Measurements from ENCODE around the gene ADGRL1.

Gene ADGRL1

DNA sequence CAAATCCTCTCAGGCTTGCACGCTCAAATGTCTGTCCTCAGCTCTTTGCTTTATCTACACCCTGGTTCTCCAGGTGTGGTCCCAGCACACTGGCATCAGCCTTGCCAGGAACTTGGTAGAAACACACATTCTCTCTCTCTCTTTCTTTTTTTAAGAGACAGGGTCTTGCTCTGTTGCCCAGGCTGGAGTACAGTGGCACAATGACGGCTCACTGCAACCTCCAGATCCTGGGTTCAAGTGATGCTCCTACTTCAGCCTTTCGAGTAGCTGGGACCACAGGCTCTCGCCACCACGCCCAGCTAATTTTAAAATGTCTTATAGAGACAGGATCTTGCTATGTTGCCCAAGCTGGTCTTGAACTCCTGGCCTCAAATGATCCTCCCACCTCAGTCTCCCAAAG is 20.8 kb downstream of the ADGRL1 start:
- TF ChIP-seq ZBTB7A (IDR thresholded peaks at IDR 0.05; ENCODE audit: low read depth) (no peak), FOXM1 (IDR thresholded peaks at IDR 0.05; ENCODE audit: borderline replicate concordance, low read depth) (no peak), RAD21 (IDR thresholded peaks at IDR 0.05; ENCODE audit: low read depth) (no peak), CREB1 (IDR thresholded peaks at IDR 0.05; ENCODE audit: low read depth) (no peak), TAF1 (IDR thresholded peaks at IDR 0.05; ENCODE audit: low read depth) (no peak), YY1 (IDR thresholded peaks at IDR 0.05; ENCODE audit: low read depth) (no peak), CEBPB (IDR thresholded peaks at IDR 0.05) (no peak)
- TF ChIP-seq, protein P1, sequence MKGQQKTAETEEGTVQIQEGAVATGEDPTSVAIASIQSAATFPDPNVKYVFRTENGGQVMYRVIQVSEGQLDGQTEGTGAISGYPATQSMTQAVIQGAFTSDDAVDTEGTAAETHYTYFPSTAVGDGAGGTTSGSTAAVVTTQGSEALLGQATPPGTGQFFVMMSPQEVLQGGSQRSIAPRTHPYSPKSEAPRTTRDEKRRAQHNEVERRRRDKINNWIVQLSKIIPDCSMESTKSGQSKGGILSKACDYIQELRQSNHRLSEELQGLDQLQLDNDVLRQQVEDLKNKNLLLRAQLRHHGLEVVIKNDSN (IDR thresholded peaks at IDR 0.05): no peak
- TF ChIP-seq, protein P2, sequence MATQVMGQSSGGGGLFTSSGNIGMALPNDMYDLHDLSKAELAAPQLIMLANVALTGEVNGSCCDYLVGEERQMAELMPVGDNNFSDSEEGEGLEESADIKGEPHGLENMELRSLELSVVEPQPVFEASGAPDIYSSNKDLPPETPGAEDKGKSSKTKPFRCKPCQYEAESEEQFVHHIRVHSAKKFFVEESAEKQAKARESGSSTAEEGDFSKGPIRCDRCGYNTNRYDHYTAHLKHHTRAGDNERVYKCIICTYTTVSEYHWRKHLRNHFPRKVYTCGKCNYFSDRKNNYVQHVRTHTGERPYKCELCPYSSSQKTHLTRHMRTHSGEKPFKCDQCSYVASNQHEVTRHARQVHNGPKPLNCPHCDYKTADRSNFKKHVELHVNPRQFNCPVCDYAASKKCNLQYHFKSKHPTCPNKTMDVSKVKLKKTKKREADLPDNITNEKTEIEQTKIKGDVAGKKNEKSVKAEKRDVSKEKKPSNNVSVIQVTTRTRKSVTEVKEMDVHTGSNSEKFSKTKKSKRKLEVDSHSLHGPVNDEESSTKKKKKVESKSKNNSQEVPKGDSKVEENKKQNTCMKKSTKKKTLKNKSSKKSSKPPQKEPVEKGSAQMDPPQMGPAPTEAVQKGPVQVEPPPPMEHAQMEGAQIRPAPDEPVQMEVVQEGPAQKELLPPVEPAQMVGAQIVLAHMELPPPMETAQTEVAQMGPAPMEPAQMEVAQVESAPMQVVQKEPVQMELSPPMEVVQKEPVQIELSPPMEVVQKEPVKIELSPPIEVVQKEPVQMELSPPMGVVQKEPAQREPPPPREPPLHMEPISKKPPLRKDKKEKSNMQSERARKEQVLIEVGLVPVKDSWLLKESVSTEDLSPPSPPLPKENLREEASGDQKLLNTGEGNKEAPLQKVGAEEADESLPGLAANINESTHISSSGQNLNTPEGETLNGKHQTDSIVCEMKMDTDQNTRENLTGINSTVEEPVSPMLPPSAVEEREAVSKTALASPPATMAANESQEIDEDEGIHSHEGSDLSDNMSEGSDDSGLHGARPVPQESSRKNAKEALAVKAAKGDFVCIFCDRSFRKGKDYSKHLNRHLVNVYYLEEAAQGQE (IDR thresholded peaks at IDR 0.05; ENCODE audit: low read depth): no peak
- TF ChIP-seq, protein P3, sequence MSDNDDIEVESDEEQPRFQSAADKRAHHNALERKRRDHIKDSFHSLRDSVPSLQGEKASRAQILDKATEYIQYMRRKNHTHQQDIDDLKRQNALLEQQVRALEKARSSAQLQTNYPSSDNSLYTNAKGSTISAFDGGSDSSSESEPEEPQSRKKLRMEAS (IDR thresholded peaks at IDR 0.05): no peak

DNA sequence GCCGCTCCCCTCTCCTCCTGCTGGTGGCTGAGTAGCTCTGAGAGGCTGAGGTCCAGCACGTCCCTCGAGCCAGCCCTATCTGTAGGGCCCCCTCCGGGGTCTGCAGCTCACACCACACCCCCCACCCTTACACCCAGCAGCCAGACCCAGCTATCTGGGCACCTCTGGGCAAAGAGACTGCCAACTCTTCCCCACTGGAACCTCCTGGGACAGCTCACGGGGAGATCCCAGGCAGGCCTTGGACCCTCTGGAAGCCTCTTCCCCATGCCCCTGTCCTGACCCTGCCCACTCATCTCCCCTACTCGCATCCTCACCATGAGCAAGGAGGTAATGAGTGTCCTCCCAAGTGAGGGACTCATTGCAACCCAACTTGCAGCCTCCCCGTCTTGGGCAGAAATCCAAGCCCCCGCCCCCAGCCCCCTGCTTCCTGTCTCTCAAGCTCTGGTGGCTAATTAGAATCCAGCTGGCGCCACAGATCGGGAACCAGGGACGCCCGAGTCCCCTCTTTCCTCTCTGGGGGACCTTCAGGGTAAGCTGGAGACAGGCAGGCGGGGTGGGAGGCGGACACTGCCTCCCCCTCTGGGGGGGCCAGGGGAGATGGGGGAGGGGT is 22.1 kb downstream of the ADGRL1 start:
- no peak for TF ChIP-seq RAD21 (IDR thresholded peaks at IDR 0.05; ENCODE audit: low read depth)
- no peak for TF ChIP-seq TCF12 (IDR thresholded peaks at IDR 0.05; ENCODE audit: low read depth)
- TF ChIP-seq, protein P2 (IDR thresholded peaks at IDR 0.05; ENCODE audit: low read depth): no peak
- no peak for TF ChIP-seq NFIC (IDR thresholded peaks at IDR 0.05)

DNA sequence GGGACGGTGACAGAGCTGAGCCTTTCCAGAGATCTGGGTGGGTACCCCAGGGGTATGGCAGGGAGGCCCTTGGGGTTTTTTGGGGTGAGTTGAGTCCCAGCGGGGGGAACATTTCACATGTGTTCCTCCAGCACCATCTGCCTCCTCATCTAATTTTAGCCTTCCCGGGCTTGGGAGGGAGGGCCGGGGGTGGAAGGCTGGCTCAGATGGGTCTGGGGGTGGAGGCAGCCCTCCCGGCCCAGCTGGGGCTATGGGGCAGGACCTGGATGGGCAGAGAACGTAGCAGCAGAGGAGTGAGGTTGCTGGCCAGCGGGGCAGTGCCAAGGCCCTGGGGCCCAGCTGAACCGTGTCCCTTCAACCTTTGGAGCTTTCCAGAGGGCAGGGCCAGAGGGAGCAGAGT is 23.5 kb downstream of the ADGRL1 start:
- TF ChIP-seq FOXM1 (IDR thresholded peaks at IDR 0.05; ENCODE audit: borderline replicate concordance, low read depth): no peak
- no peak for TF ChIP-seq ZBTB7A (IDR thresholded peaks at IDR 0.05; ENCODE audit: low read depth)
- no peak for TF ChIP-seq TAF1 (IDR thresholded peaks at IDR 0.05; ENCODE audit: low read depth)
- no peak for TF ChIP-seq YY1 (IDR thresholded peaks at IDR 0.05; ENCODE audit: low read depth)
- no peak for TF ChIP-seq RAD21 (IDR thresholded peaks at IDR 0.05; ENCODE audit: low read depth)
- TF ChIP-seq CREB1 (IDR thresholded peaks at IDR 0.05; ENCODE audit: low read depth): no peak
- no peak for TF ChIP-seq NFIC (IDR thresholded peaks at IDR 0.05)
- TF ChIP-seq TEAD4 (IDR thresholded peaks at IDR 0.05): no peak
- no peak for TF ChIP-seq EP300 (IDR thresholded peaks at IDR 0.05; ENCODE audit: borderline replicate concordance)
- TF ChIP-seq, protein P1 (IDR thresholded peaks at IDR 0.05): no peak

DNA sequence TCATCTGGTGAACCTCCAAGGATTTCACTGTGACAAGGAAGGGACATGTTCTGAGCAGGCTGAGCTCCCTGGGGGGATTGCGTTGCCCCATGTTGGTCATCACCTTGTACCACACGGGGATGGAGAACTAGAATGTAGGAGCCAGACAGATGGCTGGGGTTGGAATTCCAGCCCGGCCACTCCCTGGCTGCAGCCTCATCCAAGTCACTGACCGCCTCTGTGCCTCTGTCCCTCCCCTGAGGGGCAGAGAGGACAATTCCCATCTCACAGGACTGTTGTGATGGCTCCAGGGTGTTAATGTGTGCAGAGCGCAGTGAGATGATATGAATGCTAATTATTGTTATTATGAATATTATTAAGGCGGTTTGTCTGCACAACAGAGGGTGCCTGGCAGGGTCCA is 24.1 kb downstream of the ADGRL1 start:
- no peak for TF ChIP-seq RAD21 (IDR thresholded peaks at IDR 0.05; ENCODE audit: low read depth)
- no peak for TF ChIP-seq EP300 (IDR thresholded peaks at IDR 0.05; ENCODE audit: borderline replicate concordance)
- no peak for TF ChIP-seq TCF12 (IDR thresholded peaks at IDR 0.05; ENCODE audit: low read depth)
- TF ChIP-seq, protein P1 (IDR thresholded peaks at IDR 0.05): no peak
- TF ChIP-seq, protein P2 (IDR thresholded peaks at IDR 0.05; ENCODE audit: low read depth): no peak
- TF ChIP-seq TEAD4 (IDR thresholded peaks at IDR 0.05): no peak
- no peak for TF ChIP-seq EGR1 (IDR thresholded peaks at IDR 0.05)
- TF ChIP-seq NFIC (IDR thresholded peaks at IDR 0.05): no peak
- no peak for TF ChIP-seq CEBPB (IDR thresholded peaks at IDR 0.05)
- TF ChIP-seq, protein P3 (IDR thresholded peaks at IDR 0.05): no peak
- TF ChIP-seq CREB1 (IDR thresholded peaks at IDR 0.05; ENCODE audit: low read depth): no peak
- no peak for TF ChIP-seq FOXM1 (IDR thresholded peaks at IDR 0.05; ENCODE audit: borderline replicate concordance, low read depth)
- TF ChIP-seq YY1 (IDR thresholded peaks at IDR 0.05; ENCODE audit: low read depth): no peak
